ENCODE results near the gene SND1.

The SND1 gene

DNA sequence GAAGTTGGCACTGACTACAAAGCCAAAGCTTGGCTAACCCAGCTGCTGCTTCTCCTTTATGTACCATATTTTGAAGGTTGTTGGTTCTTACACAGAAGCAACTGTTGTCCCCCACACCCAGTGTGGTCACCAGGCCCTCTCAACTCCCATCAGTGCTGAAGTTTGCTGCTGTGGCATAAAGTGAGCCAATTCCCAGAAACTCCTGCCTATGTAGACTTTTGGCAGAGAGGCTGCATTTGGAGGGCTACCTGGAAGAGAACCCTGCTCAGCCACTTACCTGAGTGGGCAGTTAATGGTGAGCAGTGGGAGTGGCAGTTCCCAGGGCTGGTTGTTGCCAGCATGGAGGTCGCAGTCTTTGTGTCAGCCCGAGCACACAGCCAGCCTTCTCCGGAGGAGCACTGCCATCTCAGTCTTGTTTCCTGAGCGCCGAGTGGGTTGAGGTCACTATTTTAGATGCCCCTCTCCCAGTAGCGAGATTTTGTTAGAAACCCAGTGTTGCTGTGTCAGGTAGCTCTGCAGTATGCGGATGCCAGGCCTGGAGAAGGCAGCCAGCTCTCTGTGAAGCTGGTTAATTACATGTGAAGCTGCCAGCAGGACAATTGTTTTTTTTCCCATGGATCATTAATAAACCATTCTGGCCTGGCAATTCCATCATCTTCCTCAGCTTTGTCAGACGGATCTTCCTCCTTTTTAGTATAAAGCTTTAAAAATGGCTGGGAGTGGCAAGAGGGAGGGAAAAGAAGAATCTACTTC lies 354.7 kb downstream of the SND1 start:
- DNase-seq, result no peak

- no peak for DNase-seq
Observed at GRCh38 chr7:128007303-128007680, 355.3 kb downstream of the SND1 start.

DNA sequence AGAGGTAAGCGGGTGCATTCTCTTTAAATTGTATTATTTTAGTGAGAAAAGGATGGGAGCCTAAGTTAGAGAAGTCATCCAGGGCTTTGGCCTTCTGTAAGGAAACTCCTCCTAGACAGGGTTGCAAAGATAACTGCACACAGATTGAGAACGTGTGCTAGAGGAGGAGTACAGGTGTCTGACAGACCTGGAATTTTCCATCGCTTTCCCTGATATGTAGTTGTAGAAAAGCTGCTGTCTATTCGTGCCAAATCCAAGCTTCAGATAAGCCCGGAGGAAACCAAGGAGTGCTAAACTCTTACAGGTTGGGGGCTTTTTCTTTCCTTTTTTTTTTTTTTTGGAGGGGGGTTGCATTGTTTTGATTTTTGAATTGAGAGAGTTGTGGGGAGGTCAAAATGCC lies 356.1 kb downstream of the SND1 start:
- no peak for DNase-seq

- DNase-seq, result no peak
Observed at GRCh38 chr7:128008744-128009143, 356.8 kb downstream of the SND1 start.

GRCh38 chr7:128010391-128011127 lies 358.6 kb downstream of the SND1 start:
- DNase-seq, result no peak

GRCh38 chr7:128011131-128011661 lies 359.2 kb downstream of the SND1 start:
- no peak for DNase-seq

GRCh38 chr7:128014811-128015210 lies 362.8 kb downstream of the SND1 start:
- DNase-seq, result no peak

DNA sequence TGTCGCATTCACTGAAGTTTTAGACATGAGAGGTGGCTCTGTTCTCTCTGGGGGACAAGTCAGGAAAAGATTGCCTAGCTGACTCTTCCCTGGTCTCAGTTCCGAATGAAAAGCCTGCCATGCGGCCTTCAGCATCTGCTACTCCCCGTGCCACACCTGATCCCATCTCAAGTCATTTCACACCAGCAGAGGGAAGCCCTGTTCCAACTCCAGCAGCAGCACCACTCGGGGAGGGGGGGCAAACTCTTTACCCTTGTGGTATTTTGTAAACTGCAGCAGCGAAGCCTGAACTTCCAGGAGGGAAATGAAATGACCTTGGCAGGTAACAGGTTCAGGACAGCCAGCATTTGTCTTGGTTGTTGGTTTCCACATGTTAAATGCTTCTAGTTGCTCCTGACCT lies 365.5 kb downstream of the SND1 start:
- no peak for DNase-seq

DNA sequence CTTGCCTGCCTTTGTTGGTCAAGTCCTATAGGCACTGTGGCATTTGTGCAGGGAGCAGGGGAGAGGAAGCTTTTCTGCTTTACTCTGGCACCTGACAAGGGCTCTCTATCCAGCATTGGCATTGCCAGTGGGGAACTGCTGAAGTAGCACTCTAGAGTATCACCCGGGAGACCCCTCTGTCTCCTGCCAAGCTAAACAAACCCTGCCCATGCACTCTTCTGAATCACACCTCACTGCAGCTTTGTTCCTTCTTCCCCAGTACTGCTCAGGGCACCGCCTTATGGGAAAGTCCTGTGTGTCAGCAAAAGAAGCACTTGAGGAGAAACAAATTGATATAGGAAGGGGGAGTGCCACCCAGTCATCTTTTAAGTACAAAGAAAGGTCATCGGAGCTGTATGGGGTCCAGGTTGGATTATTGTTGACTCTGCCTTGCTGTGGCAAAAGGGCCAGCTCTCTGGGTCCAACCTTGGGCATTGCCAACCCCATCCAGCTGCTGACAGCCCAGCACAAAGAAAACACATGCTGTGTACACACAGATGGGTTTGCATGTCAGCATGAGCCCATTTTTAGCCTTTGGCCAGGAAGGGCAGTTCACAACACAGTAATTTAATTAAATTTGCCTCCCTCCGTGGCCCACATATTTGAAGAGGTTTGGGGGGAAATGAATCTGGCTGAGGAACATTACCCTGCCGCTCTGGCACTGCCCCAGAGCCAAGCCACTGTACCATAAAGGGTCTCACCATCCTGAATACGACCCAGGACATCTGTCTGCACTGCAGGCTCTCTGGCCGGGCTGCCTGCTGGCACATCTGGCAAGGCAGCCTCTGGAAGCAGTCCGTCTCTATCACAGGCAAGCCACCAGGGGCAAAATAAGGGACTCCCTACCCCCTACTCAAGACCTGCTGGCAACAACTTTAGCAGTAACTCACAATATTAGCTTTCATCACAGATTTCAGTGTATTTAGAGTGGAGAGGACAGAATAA lies 366.2 kb downstream of the SND1 start:
- no peak for DNase-seq

GRCh38 chr7:128019288-128019687 lies 367.3 kb downstream of the SND1 start:
- no peak for DNase-seq

DNA sequence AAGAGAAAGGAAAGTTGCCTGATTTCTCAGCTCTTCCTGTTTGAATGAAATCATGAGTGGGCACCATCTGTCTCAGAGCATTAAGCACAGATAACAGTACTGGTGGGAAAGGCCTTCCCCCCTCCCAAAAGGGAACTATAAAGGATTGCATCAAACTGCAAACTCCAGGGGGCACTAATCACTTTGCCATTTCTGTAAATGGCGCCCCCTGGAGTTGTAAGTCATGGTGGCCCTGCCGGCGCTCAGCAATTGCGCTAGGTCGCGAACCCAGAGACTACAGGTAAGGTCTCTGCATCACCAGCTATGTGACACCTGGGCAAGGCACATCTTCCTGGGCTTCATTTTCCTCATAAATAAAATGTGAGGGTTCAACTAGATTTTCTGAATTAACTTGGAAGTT lies 368.2 kb downstream of the SND1 start:
- DNase-seq, result no peak

GRCh38 chr7:128021366-128021765 lies 369.4 kb downstream of the SND1 start:
- DNase-seq, result no peak

DNA sequence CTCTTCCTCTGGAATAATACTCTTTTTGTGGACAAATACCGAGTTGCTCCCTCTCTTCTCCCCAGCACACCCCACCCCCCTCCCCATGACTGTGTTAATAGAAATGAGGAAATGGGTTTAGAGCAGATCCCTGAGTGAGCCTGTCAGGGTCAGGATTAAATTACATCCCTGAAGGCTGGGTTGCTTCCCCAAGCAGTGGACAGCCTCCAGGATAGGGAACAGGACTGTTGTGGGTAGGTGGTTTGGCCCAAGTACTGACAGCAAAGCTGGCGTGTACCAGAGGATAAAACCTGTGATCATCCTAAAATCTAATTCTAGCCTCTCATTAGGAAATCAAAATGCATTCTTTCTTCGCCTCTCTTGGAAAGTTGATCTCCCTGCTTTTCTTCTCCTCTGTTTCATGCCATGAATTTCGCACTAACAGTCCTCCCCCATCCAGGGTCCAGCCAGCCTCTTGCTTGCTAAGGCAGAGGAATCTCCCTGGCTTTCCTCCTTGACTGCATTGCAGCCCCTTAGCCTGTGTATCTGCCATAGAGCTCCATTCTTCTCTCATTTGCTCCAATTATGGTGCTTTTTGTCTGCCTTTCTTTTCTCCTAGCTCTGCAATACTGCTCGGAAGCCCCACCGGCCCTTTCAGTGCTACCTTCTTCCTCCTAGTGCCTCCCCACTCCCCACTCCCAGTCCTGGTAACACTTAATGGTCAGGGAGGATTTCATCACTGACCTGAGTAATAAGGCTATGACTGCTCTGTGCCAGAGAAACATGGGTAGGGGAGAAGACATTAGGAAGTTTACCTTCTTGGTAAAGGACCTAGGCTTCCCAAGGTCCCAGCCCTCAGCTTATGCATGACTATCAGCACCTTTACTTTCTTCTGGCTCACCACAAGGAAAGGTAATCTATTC lies 370.9 kb downstream of the SND1 start:
- no peak for DNase-seq

- DNase-seq, result no peak
Observed at GRCh38 chr7:128024151-128024550, 372.2 kb downstream of the SND1 start.

- DNase-seq, result no peak
Observed at GRCh38 chr7:128025380-128025779, 373.4 kb downstream of the SND1 start.

GRCh38 chr7:128025819-128026218 lies 373.8 kb downstream of the SND1 start:
- DNase-seq, result no peak

GRCh38 chr7:128026551-128026950 lies 374.6 kb downstream of the SND1 start:
- DNase-seq, result no peak

GRCh38 chr7:128027485-128027980 lies 375.5 kb downstream of the SND1 start:
- no peak for DNase-seq

DNA sequence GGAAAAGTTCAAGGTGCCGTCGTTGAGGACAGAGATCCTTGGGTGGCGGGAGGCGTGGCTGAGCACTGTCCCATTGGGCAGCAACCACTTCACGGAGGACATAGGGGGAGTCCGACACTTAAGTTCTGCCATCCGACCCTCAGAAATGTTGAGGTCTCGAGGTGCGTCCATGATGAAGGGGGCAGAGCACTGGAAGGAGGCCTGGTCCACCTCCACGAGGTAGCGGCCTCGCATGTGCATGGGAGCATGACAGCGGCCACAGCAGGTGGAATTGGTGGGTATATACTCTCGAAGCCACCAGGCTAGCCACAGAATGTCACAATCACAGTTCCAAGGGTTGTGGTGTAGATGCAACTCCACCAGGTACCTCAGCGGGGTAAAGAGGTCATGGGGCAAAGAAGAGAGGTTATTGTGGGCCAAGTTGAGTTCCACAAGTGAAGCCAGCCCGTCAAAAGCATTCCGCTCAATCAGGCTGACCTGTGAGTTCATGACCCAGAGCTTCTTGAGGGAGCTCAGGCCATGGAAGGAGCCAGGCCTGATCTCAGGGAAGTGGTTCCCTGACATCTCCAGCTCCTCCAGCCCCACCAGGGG lies 377.5 kb downstream of the SND1 start:
- no peak for DNase-seq

- no peak for DNase-seq
Observed at GRCh38 chr7:128030263-128030653, 378.3 kb downstream of the SND1 start.
